H1 (cell line): ENCODE measurements around the gene UBE2G2. TPM values are rescaled to one million over a fixed set of nuclear protein-coding genes. Genes with fewer than 3 reads are reported as not detected.

Experiments used
- CTCF ChIA-PET: fragments of 300-600 bp; sonication (Branson Sonifier 250); formaldehyde crosslinking; loops from one replicate; lab custom pipeline; 2021; ENCODE audit not compliant: partially characterized antibody; lab: Charles Lee
- POLR2A ChIA-PET: fragments of 300-600 bp; sonication (Branson Sonifier 250); formaldehyde crosslinking; loops from one replicate; lab custom pipeline; 2021; ENCODE audit warnings: inconsistent platforms; ENCODE audit not compliant: partially characterized antibody; lab: Charles Lee
- DNase-seq, 2 experiments: peaks; one replicate each; pipeline versions ENCODE4 v3.0.0 to v3.0.0-alpha.2; 2010 to 2022; ENCODE audit warnings: low spot score in 2 of 2, low read depth in 1 of 2, mixed read lengths in 1 of 2
- FAIRE-seq: peaks from 2 replicates; lab custom pipeline; 2011; peaks lifted over from hg19 to GRCh38; lab: Jason Lieb, UNC
- H2AFZ ChIP-seq: 2 replicates; pipeline ENCODE4 v1.8.1; 2012; ENCODE audit warnings: low read length, inconsistent platforms
- H2AK5ac ChIP-seq: 2 replicates; pipeline ENCODE4 v1.6.1; 2013; ENCODE audit warnings: low read depth, low read length
- H2BK120ac ChIP-seq: replicated peaks from 2 replicates; pipeline ENCODE3; 2013; ENCODE audit warnings: low read depth, low read length, inconsistent platforms
- H2BK12ac ChIP-seq: 2 replicates; pipeline ENCODE4 v1.6.1; 2013; ENCODE audit warnings: low read depth, low read length
- H2BK15ac ChIP-seq: 2 replicates; pipeline ENCODE4 v1.6.1; 2013; ENCODE audit warnings: low read length
- H2BK20ac ChIP-seq: 2 replicates; pipeline ENCODE4 v1.6.1; 2013; ENCODE audit warnings: low read length
- H2BK5ac ChIP-seq: 2 replicates; pipeline ENCODE4 v1.6.1; 2013; ENCODE audit warnings: low read depth, low read length
- H3K14ac ChIP-seq: 2 replicates; pipeline ENCODE4 v1.6.1; 2013; ENCODE audit warnings: inconsistent platforms; ENCODE audit not compliant: insufficient read length
- H3K18ac ChIP-seq: 2 replicates; pipeline ENCODE4 v1.6.1; 2013; ENCODE audit warnings: low read length; ENCODE audit errors: extremely low read depth
- H3K23ac ChIP-seq: 2 replicates; pipeline ENCODE4 v1.6.1; 2013; ENCODE audit warnings: inconsistent platforms; ENCODE audit not compliant: insufficient read length
- H3K23me2 ChIP-seq: 2 replicates; pipeline ENCODE4 v1.6.1; 2013; ENCODE audit warnings: low read depth, low read length
- H3K27ac ChIP-seq: 2 replicates; pipeline ENCODE4 v1.6.1; 2011; ENCODE audit warnings: low read depth, low read length, inconsistent platforms
- H3K27me3 ChIP-seq, 4 experiments: replicated peaks in 1 of 4; 1 replicate in 1 of 4; 2 replicates in 3 of 4; pipeline versions ENCODE4 v1.6.1 to v1.8.1; 2011 to 2013; ENCODE audit warnings: low read length in 3 of 4, mild to moderate bottlenecking in 3 of 4, inconsistent platforms in 2 of 4, mixed read lengths in 2 of 4, moderate library complexity in 1 of 4; ENCODE audit not compliant: control insufficient read depth in 3 of 4, insufficient read depth in 3 of 4; ENCODE audit errors: extremely low read depth in 1 of 4
- H3K36me3 ChIP-seq, 4 experiments: 2 replicates each; pipeline versions ENCODE4 v1.6.1 to v1.8.1; 2011 to 2013; ENCODE audit warnings: mild to moderate bottlenecking in 4 of 4, low read length in 3 of 4, moderate library complexity in 2 of 4, control low read depth in 1 of 4, inconsistent platforms in 1 of 4; ENCODE audit not compliant: insufficient read depth in 4 of 4, control insufficient read depth in 2 of 4
- H3K4ac ChIP-seq: replicated peaks from 2 replicates; pipeline ENCODE3; 2013; ENCODE audit warnings: low read length, low read depth, mixed read lengths, inconsistent platforms; ENCODE audit not compliant: insufficient read length
- H3K4me1 ChIP-seq, 4 experiments: replicated peaks in 1 of 4; 1 replicate in 1 of 4; 2 replicates in 3 of 4; pipeline versions ENCODE4 v1.6.1 to v1.8.1; 2011 to 2013; ENCODE audit warnings: low read length in 3 of 4, inconsistent platforms in 2 of 4, mixed read lengths in 1 of 4; ENCODE audit not compliant: insufficient read depth in 4 of 4, control insufficient read depth in 3 of 4
- H3K4me2 ChIP-seq, 2 experiments: 2 replicates each; pipeline versions ENCODE4 v1.6.1 to v1.8.1; 2011 to 2013; ENCODE audit warnings: low read depth in 2 of 2, low read length in 2 of 2, control low read depth in 1 of 2, inconsistent platforms in 1 of 2, mild to moderate bottlenecking in 1 of 2; ENCODE audit not compliant: insufficient read depth in 1 of 2
- H3K4me3 ChIP-seq, 4 experiments: fragments of 200-600, 300-600 bp in 1 of 4; sonication (generic), shearing (Covaris generic), sonication (Bioruptor Twin) in 1 of 4; 2 replicates each; pipeline versions ENCODE4 v1.5.1 to v1.8.1; 2011 to 2016; ENCODE audit warnings: low read length in 4 of 4, low read depth in 3 of 4, control low read depth in 2 of 4, inconsistent platforms in 2 of 4, mild to moderate bottlenecking in 2 of 4, mixed read lengths in 1 of 4, moderate library complexity in 1 of 4; ENCODE audit not compliant: insufficient read depth in 2 of 4; ENCODE audit errors: extremely low read depth in 1 of 4
- H3K56ac ChIP-seq: replicated peaks from 2 replicates; pipeline ENCODE3; 2013; ENCODE audit warnings: low read depth, mild to moderate bottlenecking, mixed read lengths, low read length, inconsistent platforms; ENCODE audit not compliant: insufficient read length
- H3K79me1 ChIP-seq: 2 replicates; pipeline ENCODE4 v1.6.1; 2013; ENCODE audit warnings: low read depth, low read length, control low read depth
- H3K79me2 ChIP-seq, 2 experiments: 2 replicates each; pipeline versions ENCODE4 v1.6.1 to v1.8.1; 2012 to 2013; ENCODE audit warnings: low read length in 2 of 2, mild to moderate bottlenecking in 2 of 2, inconsistent platforms in 1 of 2; ENCODE audit not compliant: insufficient read depth in 2 of 2, control insufficient read depth in 1 of 2
- H3K9ac ChIP-seq, 4 experiments: replicated peaks in 1 of 4; 1 replicate in 1 of 4; 2 replicates in 3 of 4; pipeline versions ENCODE4 v1.6.1 to v1.8.1; 2011 to 2013; ENCODE audit warnings: low read depth in 3 of 4, low read length in 3 of 4, control low read depth in 2 of 4, mild to moderate bottlenecking in 2 of 4, moderate library complexity in 2 of 4, inconsistent platforms in 1 of 4; ENCODE audit errors: extremely low read depth in 1 of 4
- H3K9me3 ChIP-seq, 2 experiments: 2 replicates each; pipeline versions ENCODE4 v1.6.1 to v1.8.1; 2012 to 2013; ENCODE audit warnings: mild to moderate bottlenecking in 2 of 2, moderate library complexity in 2 of 2, control low read depth in 1 of 2, inconsistent platforms in 1 of 2, low read depth in 1 of 2, low read length in 1 of 2, mixed read lengths in 1 of 2; ENCODE audit not compliant: insufficient read depth in 2 of 2
- H4K20me1 ChIP-seq, 2 experiments: replicated peaks in 1 of 2; 2 replicates each; pipeline versions ENCODE3 to v1.8.1; 2011 to 2013; ENCODE audit warnings: inconsistent platforms in 2 of 2, low read length in 2 of 2, mild to moderate bottlenecking in 1 of 2; ENCODE audit not compliant: insufficient read depth in 2 of 2, control insufficient read depth in 1 of 2
- H4K5ac ChIP-seq: 2 replicates; pipeline ENCODE4 v1.6.1; 2013; ENCODE audit warnings: low read length, low read depth, mixed read lengths, inconsistent platforms; ENCODE audit not compliant: insufficient read length
- H4K8ac ChIP-seq: 2 replicates; pipeline ENCODE4 v1.8.0; 2013; ENCODE audit warnings: mild to moderate bottlenecking, moderate library complexity, low read length, inconsistent platforms; ENCODE audit not compliant: insufficient read depth; ENCODE audit errors: extremely low read depth
- H4K91ac ChIP-seq: replicated peaks from 2 replicates; pipeline ENCODE3; 2013; ENCODE audit warnings: low read length, mixed read lengths, inconsistent platforms; ENCODE audit not compliant: insufficient read length
- ASH2L ChIP-seq: fragments of 200-600, 300-600 bp; sonication (generic); IDR thresholded peaks from one replicate; pipeline ENCODE4 v1.7.1; 2017; ENCODE audit warnings: low read length
- CBX5 ChIP-seq: fragments of 300-800, 300-1000 bp; sonication (generic); IDR thresholded peaks from 2 replicates; pipeline ENCODE4 v1.7.1; 2016; ENCODE audit warnings: antibody characterized with exemption, low read length, low read depth
- EGR1 ChIP-seq: IDR thresholded peaks from 2 replicates; pipeline ENCODE4 v1.6.1; 2011; ENCODE audit warnings: low read depth, low read length, borderline replicate concordance
- FOSL1 ChIP-seq: IDR thresholded peaks from 2 replicates; pipeline ENCODE4 v1.6.1; 2011; ENCODE audit warnings: mild to moderate bottlenecking, low read depth, low read length, moderate library complexity; ENCODE audit not compliant: insufficient read depth
- MAFK ChIP-seq: IDR thresholded peaks from 2 replicates; pipeline ENCODE4 v1.6.1; 2012; ENCODE audit warnings: low read depth, mild to moderate bottlenecking, improper control_type of control experiment, low read length
- PHF8 ChIP-seq: fragments of 200-600 bp; sonication (generic); conservative IDR thresholded peaks from 2 replicates; pipeline ENCODE4 v1.7.1; 2012; ENCODE audit warnings: low read depth, mild to moderate bottlenecking, inconsistent platforms, low read length, moderate library complexity
- RAD21 ChIP-seq, 2 experiments: IDR thresholded peaks in 1 of 2; conservative IDR thresholded peaks in 1 of 2; 2 replicates each; pipeline ENCODE4 v1.6.1; 2011; ENCODE audit warnings: low read depth in 2 of 2, low read length in 2 of 2, improper control_type of control experiment in 1 of 2, inconsistent platforms in 1 of 2, mild to moderate bottlenecking in 1 of 2, moderate library complexity in 1 of 2
- RXRA ChIP-seq: IDR thresholded peaks from 2 replicates; pipeline ENCODE4 v1.6.1; 2011; ENCODE audit warnings: low read depth, mild to moderate bottlenecking, low read length, moderate library complexity; ENCODE audit not compliant: insufficient read depth
- SAP30 ChIP-seq: fragments of 300-600 bp; sonication (generic); IDR thresholded peaks from 2 replicates; pipeline ENCODE4 v1.7.1; 2012; ENCODE audit warnings: low read length, moderate library complexity, mild to moderate bottlenecking, inconsistent platforms; ENCODE audit not compliant: insufficient read depth, insufficient replicate concordance
- TBP ChIP-seq: IDR thresholded peaks from 2 replicates; pipeline ENCODE4 v1.6.1; 2011; ENCODE audit warnings: low read depth, low read length, improper control_type of control experiment
- WGBS, 2 experiments: shearing (Covaris generic) in 1 of 2; methylation state at CpG; one replicate each; pipeline versions ENCODE4 v1.1.6 to v1.1.7; 2013 to 2015; ENCODE audit warnings: low lambda C conversion rate in 2 of 2, mixed read lengths in 2 of 2, inconsistent platforms in 1 of 2, low coverage in 1 of 2, missing lambda C conversion rate in 1 of 2; ENCODE audit not compliant: insufficient replicate concordance in 2 of 2, insufficient coverage in 1 of 2, insufficient read length in 1 of 2; ENCODE audit errors: extremely low coverage in 1 of 2, missing lambda C conversion rate in 1 of 2; 5-methylcytosine and 5-hydroxymethylcytosine counted together
- polyA plus RNA-seq, 7 experiments: library from polyadenylated mRNA; depleted of rRNA in 3 of 7; stranded (reverse) in 5 of 7; unstranded in 2 of 7; fragments of >200 nt in 5 of 7; fragments of 200-250 nt in 2 of 7; gene quantifications; 1 replicate in 5 of 7; 2 replicates in 1 of 7; 4 replicates in 1 of 7; pipeline versions ENCODE4 v1.2.1 to v1.2.3, GENCODE V29; 2011 to 2013; ENCODE audit warnings: missing spikeins in 2 of 7, mixed read lengths in 2 of 7
- total RNA-seq: library from RNA; stranded (reverse); fragmentation: NEBNext Ultra II Directional; extraction: Animal tissue kit (Norgen Biotek cat#: 25700); gene quantifications from 2 replicates; pipeline ENCODE4 v1.2.1, GENCODE V29; 2021
- TF ChIP-seq, protein P1 (sequence below): IDR thresholded peaks from 2 replicates; pipeline ENCODE4 v1.6.1; 2012; ENCODE audit warnings: low read length, inconsistent platforms

UBE2G2 gene
- total and polyA plus RNA-seq, 2 of the 8 experiments (the other 6 are each of a cell fraction or from before 2014, with no cell fraction given) = 96.3 to 101 TPM

DNA sequence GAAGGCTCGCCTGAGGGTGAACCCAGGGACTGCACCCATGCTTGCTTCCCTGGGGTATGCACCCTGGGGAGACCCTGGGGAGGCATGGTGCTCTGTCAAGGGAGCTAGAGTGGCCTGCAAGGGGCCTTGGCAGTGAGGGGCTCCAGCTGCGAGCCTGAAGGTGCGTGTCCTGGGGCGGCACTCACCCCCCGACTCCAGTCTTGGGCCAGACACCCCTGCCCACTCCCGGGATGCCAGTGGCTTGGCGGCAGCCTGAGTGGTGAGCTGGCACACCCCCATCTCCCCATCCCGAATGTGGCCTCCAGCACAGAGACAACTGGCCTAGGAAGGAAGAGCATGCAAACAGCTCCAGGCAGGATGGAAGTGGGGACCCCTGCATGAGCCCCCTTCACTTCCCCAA, 13.6 kb upstream of the UBE2G2 start:
- Histone ChIP-seq H3K9me3 (peaks cover 12 to 18% of the 10 kb centered on the region in 2 experiments; a peak in 3 of 4 replicates), H2AK5ac (no peak overlapping the region), H3K36me3 (peaks cover 0 to 3% (median 0%) of the 10 kb centered on the region in 4 experiments; a peak in 2 of 8 replicates), H3K18ac (no peak overlapping the region), H2BK12ac (no peak overlapping the region), H3K79me1 (peaks cover 20% of the 10 kb centered on the region), H3K4me2 (0 out of 4 replicates have a peak overlapping the region, but pooled peaks of 1 of the 2 experiments have one; percentile 8), H3K56ac (no peak overlapping the region), H3K4me3 (no peak overlapping the region), H3K23me2 (peaks cover 13% of the 10 kb centered on the region; the same call in 1 of the 2 replicates), H2BK5ac (no peak overlapping the region), H2BK20ac (no peak overlapping the region), H3K27ac (no peak overlapping the region), H3K27me3 (peaks cover 0 to 10% (median 7%) of the 10 kb centered on the region in 4 experiments; a peak in 5 of 7 replicates), H4K8ac (peak overlapping the region; percentile 83; the same call in 1 of the 2 replicates), H3K79me2 (peaks cover 10 to 63% of the 10 kb centered on the region in 2 experiments), H3K4ac (no peak overlapping the region), H4K20me1 (peaks cover 10 to 30% of the 10 kb centered on the region in 2 experiments), H2BK120ac (no peak overlapping the region), H3K4me1 (peaks cover 0 to 18% (median 5%) of the 10 kb centered on the region in 4 experiments; a peak in 4 of 7 replicates), H3K9ac (no peak overlapping the region), H3K23ac (no peak overlapping the region), H3K14ac (no peak overlapping the region), H2AFZ (no peak overlapping the region), H4K5ac (no peak overlapping the region), H2BK15ac (no peak overlapping the region), H4K91ac (no peak overlapping the region)
- 81% methylated on average over 8 of the region's 8 CpGs; no CpG with 5 or more reads in 1 of the 2 experiments for WGBS, 2 experiments
- FAIRE-seq (no peak), DNase-seq (no peak)
- ChIA-PET CTCF (interaction anchor here (0.8 to 1.5 kb wide), 4 partner anchors 13 to 22 kb away, joined by 3 to 8 read pairs (median 4); partner anchors contain the start of gene UBE2G2), POLR2A (interaction anchor here (0.8 to 4.4 kb wide), 5 partner anchors 13 to 143 kb away, joined by 3 to 72 read pairs (median 3); partner anchors contain the start of genes PTTG1IP and UBE2G2)
- TF ChIP-seq EGR1 (no peak), SAP30 (no peak), RAD21 (IDR thresholded peaks at IDR 0.05 in 1 of 2, conservative IDR thresholded peaks at IDR 0.05 in 1 of 2; ENCODE audit: low read depth in 2 of 2, low read length in 2 of 2) (no peak), ASH2L (no peak), TBP (no peak), PHF8 (no peak), FOSL1 (no peak), MAFK (no peak), RXRA (no peak), CBX5 (no peak)
- TF ChIP-seq, protein P1, sequence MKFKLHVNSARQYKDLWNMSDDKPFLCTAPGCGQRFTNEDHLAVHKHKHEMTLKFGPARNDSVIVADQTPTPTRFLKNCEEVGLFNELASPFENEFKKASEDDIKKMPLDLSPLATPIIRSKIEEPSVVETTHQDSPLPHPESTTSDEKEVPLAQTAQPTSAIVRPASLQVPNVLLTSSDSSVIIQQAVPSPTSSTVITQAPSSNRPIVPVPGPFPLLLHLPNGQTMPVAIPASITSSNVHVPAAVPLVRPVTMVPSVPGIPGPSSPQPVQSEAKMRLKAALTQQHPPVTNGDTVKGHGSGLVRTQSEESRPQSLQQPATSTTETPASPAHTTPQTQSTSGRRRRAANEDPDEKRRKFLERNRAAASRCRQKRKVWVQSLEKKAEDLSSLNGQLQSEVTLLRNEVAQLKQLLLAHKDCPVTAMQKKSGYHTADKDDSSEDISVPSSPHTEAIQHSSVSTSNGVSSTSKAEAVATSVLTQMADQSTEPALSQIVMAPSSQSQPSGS = no peak
